SH-SY5Y (cell line): ENCODE measurements around the gene PNPLA7.

Experiments used
- GATA2 ChIP-seq: IDR thresholded peaks from 2 replicates; pipeline ENCODE4 v1.6.1; 2011; ENCODE audit warnings: mild to moderate bottlenecking, low read depth, low read length
- GATA3 ChIP-seq: IDR thresholded peaks from 2 replicates; pipeline ENCODE4 v1.6.1; 2011; ENCODE audit warnings: low read depth, mild to moderate bottlenecking, low read length, moderate library complexity

The PNPLA7 gene

DNA sequence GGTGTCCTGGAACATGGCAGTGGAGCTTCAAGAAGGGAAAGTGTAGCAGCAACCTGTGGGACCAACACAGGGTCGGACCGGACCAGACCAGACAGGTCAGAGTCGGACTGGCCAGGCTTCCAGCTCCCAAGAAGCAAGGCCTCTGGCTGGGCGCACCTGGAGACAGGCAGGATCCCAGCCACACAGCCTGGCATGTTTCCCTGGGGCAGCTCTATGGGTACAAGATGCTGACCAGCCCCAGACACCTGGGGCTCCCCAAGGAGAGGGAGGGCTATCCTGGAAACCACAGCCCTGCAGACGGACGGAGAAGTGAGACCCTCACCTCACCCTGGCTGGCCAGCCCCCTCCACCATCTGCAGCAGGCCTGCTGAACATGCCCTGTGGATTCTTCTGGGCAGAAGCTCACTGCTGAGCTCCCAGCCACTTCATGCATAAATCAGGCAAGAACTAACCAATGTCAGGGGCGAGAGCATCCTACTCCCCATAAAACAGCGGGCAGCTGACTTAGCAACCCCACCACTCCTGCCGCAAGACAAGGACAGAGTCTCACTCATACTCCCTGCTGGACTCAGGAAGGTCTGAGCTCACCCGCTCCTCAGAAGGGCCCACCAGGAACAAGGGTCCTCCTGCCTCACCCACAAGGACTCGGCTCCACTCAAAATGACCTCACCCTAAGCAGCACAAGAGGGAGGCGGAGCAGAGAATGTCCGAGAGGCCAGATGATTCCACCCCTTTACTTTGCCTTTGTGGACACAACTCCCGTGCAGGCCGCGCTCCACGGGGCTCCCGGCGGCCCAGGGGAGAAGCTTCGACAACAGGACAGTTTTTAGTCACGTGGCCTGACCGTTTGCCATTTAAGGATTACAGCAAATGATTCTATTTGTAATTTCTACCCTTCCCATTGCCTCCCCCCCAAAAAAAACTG is 31.4 kb upstream of the PNPLA7 start:
- TF ChIP-seq GATA2 (no peak), GATA3 (no peak)

DNA sequence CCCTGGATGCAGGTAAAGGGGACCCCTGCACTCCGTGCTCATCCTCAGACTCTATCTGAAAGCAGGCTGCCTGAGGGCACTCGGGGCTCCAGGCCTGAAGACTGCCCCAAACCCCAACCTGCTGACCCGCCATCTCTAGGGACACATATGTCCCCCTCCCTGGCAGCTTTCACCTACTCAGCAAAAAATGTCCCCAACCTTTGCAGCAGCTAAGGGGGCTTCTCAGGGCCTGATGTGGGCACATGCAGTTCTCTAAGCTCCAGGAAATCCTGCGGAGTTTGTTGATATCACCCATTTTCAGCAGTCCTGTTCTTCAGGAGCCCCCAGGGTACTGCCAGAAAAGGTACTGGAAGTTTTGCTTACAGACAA is 30.7 kb upstream of the PNPLA7 start:
- TF ChIP-seq GATA3 (no peak), GATA2 (no peak)

DNA sequence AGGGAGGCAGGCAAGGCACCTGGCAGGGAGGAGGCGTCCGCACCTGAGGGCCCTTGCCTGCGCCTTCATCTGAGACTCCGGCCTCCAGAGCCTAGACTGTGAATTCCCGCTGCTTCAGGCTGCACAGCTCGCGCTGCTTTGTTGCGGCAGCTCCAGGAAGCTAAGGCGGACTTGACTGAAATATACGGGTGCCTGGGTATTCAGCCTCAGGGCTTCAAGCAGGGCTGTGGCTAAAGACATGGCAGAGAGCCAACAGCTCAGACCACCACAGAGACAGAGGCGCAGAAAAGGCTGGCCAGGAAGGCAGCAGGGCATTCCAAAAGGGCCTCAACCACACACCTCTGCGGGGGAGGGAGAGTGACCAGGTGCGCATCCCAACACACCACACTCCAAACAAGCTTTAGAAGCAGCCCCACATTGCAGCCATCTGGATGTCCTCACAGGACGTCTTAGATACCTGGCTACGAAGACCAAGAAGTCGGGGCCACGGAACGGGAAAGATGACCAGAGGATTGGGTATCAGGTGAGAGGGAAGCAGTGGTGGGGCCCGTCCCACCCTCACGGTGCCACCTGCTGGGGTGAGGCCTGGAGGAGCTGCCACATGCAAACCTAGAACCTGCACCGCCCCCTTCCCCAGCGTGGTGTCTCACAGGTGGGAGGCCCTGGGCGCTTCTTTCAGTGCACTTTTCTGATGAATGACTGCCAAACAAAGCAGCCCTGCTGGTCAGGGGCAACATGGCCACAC is 30.2 kb upstream of the PNPLA7 start:
- TF ChIP-seq GATA3, result no peak
- TF ChIP-seq GATA2, result no peak

DNA sequence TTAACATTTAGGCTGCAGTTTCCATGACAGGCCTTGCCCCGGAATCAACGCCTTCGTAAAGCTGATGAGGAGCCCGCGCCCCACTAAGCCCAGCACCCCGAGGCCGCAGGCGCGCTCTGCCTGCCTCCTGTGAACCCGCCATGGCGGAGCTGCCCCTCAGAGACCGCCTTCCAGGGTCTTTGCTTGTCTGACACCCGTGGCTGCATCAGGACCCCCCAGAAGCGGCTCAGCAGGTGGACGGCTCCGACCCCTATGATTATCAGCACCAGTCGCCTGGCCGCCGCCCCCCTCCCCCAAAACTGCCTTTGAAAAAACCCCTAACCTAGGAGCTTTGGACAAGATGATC is 29.0 kb upstream of the PNPLA7 start:
- TF ChIP-seq GATA3 (no peak), GATA2 (no peak)

DNA sequence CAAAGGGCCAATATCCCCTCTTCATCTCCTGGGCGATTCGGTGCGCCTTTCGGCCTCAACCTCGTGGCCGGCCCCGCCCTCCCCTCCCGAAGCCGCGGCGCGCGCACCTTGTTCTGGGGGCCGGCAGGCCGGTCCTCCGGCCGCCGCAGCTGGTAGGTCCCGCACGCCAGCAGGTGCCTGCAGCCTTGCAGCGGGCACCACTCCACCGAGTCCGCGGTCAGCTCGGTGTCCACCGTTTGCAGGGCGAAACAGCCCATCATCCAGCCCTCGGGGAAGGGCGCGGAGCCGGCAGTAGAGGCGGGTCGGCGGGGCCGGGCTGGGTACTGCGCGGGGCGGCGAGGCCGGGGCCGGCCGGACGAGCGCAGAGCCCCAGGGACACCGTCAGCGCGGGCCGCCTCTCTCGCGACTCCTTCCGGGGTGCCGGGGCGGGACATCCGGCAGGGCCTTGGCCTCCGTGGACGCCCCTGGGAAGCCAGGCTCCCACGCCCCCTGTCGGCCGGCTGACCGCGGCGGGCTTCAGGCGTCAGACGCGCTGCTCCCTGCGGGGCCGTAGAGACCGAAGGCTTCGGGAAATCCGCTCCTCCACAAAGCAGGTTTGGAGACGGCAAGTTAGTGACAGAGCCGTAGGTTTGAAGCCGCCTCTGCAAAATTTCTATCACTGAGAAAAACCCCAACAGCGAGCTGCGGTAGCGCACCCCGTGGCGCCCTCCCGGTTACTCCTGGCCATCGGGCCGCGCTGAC is 28.5 kb upstream of the PNPLA7 start, which contains the start of gene DPH7:
Gene DPH7 (minus strand): TSS at position 408 of the 741 bp plus-strand sequence. CDS start 148 bp downstream, at position 260.
- TF ChIP-seq GATA2 (no peak), GATA3 (no peak)

DNA sequence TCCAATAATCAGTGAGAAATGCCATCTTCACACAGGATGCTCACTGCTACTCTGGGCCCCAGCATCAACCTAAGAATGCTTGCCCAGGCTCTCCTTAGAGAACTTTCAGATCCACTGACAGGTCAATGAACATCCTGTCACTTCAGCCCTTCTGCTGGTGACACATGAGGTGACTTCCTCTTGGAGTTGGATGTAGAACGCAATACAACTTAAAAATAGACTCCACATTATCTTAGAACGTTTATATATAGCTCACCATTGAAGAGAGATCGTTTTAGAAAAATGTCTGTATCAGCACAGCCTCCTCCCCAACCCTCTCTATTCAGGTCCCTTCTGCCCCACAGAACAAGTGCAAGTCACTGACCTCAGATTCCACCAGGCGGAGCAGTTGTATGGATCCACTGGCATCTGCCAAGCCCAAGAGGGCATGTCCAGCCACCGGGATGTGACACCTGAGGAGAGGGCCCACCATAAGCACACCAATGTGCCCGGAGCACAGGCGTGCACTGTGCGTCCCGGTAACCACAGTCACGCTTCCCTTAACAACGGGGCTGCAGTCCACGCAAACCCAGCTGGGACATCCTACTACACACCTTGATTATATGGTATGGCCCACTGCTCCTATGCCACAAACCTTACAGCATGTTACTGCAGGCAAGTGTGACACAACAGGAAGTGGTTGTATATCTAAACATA is 25.7 kb upstream of the PNPLA7 start:
- TF ChIP-seq GATA3, result no peak
- TF ChIP-seq GATA2, result no peak

DNA sequence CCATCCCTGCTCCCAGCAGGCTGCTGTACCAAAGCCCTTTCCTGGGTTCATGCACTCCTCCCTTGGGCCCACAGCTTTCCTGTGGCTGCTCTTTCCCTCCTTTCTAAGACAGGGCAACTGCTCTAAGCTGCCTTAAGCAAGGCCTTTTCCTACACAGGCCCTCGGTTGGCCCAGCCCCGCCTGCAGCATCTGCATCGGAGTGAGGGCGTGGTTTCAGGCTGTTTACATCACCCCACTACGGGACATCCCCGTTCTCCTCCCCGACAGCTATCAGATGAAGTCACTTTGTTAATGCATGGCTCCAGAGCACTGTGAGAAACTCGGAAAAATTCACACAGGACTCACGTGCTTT is 25.1 kb upstream of the PNPLA7 start:
- TF ChIP-seq GATA3 (no peak), GATA2 (no peak)

DNA sequence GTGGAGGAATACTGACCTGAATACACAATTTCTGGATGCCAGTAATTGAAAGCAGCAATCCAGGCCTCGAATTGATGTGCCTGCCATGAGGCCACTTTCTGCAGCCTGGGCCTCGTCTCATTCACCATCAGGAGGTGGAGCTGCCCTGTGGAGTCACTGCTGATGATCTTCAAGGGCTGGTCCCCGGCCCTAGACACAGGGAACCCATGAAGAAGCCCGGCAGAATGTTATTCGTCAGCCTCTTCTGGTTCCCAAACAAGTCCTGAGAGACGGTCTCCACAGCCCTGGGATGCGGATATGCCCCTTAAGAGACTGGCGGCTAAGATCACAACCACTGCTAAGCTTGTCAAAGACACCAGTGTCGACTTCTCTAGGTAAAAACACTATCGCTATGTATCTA is 24.0 kb upstream of the PNPLA7 start:
- TF ChIP-seq GATA3 (no peak), GATA2 (no peak)

DNA sequence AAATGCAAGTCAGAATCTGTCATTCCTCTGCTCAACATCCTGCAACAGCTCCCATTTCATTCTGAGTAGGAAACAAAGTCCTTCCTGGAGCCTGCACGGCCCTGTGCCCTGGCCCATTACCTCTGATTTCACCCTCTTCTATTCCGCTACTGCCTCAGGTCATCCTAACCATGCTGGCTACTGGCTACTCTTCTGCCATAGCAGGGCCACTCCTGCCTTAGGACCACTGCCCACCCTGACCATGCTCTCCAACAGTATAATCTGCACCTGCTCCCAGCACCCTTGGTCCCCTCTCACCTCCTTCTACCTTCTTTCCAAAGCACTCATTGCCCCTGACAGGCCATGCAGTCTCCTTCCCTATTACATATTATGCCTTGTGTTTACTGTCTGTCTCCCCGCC is 20.4 kb upstream of the PNPLA7 start:
- no peak for TF ChIP-seq GATA2
- no peak for TF ChIP-seq GATA3

DNA sequence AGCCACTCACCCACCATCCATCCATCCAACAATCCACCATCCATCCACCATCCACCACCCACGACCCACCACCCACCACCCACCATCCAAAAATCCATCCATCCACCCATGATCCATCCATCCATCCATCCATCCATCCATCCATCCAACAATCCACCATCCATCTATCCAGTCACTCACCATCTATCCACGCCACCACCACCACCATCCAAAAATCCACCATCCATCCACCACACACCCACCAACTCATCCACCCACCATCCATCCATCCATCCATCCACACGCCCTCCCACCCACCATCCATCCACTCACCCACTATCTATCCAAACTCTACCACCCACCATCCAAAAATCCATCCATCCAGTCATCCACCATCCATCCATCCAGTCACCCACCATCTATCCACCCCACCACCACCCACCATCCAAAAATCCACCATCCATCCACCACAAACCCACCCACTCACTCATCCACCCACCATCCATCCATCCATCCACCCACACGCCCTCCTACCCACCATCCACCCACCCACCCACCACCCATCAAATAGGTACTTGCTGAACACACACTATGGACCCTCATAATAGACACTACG is 19.5 kb upstream of the PNPLA7 start:
- TF ChIP-seq GATA2 (no peak), GATA3 (no peak)

DNA sequence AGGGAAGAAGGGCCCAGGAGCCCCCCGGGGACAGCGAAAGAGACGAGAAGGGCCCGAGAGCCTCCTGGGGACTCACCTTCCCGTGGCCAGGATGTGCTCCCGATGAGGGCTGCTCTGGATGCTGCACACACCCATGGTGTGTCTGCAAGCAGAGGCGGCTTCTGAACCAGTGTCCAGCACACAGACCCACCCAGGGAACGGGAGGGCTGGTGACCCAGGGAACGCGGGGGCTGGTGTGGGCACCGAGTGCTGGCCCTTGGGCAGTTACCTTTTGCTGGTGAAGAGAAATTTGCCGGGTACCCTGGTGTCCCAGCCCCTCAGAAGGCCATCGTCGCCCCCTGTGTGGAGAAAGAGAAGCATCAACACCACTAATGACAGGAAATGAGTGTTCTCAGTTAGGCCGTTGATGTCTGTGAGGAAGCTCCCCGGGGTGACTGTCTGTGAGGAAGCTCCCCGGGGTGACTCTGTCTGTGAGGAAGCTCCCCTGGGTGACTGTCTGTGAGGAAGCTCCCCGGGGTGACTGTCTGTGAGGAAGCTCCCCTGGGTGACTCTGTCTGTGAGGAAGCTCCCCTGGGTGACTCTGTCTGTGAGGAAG is 14.7 kb upstream of the PNPLA7 start:
- no peak for TF ChIP-seq GATA3

DNA sequence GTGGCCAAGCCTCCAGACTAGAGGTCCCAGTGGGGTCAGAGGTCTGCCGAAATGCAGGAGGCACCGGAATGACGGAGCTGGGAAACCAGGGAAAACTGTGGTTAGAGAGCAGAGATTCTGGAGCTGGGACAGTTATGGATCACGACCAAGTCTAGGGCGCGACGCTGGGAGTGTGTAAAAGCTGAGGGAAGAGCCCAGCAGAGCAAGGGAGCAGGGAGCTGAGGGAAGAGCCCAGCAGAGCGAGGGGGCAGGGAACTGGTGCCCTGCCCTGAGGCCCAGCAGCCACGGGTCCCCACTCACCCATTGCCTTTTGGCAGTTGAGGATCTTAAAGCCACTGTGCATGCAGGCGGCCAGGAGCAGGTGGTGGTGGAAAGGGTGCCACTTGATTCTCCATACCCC is 13.9 kb upstream of the PNPLA7 start:
- TF ChIP-seq GATA3 (no peak), GATA2 (no peak)

DNA sequence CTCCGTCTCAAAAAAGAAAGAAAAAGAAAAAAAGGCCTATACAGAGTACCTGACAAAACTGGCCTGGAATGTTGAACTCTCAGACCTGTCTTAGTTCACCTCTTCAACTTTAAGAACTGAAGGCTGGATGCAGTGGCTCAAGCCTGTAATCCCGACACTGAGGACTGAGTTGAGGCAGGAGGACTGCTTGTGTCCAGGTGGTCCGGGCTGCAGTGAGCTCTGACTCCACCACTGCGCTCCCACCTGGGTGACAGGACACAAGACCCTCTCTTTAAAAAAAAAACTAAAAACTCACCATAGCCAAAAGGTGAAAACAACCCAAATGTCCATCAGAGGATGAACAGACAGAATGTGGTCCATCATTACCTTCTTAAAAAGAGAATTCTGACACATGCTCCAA is 7.9 kb upstream of the PNPLA7 start:
- no peak for TF ChIP-seq GATA2
- TF ChIP-seq GATA3, result no peak
